NB4 (cell line): ENCODE data around the gene TMEM132E.

Source experiments
- DNase-seq: peaks from one replicate; pipeline ENCODE4 v3.0.0; 2010; ENCODE audit warnings: low read depth
- H3K4me3 ChIP-seq: one replicate; pipeline ENCODE4 v1.5.1; 2011; ENCODE audit warnings: mild to moderate bottlenecking, low read depth, low read length, moderate library complexity
- MAX ChIP-seq: IDR thresholded peaks from 2 replicates; pipeline ENCODE4 v1.6.1; 2011; ENCODE audit warnings: low read depth, low read length
- MYC ChIP-seq: IDR thresholded peaks from 2 replicates; pipeline ENCODE4 v1.6.1; 2011; ENCODE audit warnings: low read depth, low read length
- POLR2A ChIP-seq: IDR thresholded peaks from 2 replicates; pipeline ENCODE4 v1.6.1; 2011; ENCODE audit warnings: mild to moderate bottlenecking; ENCODE audit not compliant: insufficient read length; ENCODE audit errors: extremely low read depth
- TF ChIP-seq, protein P1 (sequence below): IDR thresholded peaks from one replicate; pipeline ENCODE4 v1.5.1; 2012; ENCODE audit warnings: low read depth, low read length

Gene TMEM132E

GRCh38 chr17:34596920-34597319, 17.5 kb downstream of the TMEM132E start:
- H3K4me3 ChIP-seq: no peak overlapping the region
- DNase-seq: no peak
- TF ChIP-seq MAX (no peak), POLR2A (no peak), MYC (no peak)
- TF ChIP-seq, protein P1, sequence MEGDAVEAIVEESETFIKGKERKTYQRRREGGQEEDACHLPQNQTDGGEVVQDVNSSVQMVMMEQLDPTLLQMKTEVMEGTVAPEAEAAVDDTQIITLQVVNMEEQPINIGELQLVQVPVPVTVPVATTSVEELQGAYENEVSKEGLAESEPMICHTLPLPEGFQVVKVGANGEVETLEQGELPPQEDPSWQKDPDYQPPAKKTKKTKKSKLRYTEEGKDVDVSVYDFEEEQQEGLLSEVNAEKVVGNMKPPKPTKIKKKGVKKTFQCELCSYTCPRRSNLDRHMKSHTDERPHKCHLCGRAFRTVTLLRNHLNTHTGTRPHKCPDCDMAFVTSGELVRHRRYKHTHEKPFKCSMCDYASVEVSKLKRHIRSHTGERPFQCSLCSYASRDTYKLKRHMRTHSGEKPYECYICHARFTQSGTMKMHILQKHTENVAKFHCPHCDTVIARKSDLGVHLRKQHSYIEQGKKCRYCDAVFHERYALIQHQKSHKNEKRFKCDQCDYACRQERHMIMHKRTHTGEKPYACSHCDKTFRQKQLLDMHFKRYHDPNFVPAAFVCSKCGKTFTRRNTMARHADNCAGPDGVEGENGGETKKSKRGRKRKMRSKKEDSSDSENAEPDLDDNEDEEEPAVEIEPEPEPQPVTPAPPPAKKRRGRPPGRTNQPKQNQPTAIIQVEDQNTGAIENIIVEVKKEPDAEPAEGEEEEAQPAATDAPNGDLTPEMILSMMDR: no peak

- no peak overlapping the region for H3K4me3 ChIP-seq
- no peak for DNase-seq
- TF ChIP-seq MYC (no peak), MAX (no peak), POLR2A (no peak)
- TF ChIP-seq, protein P1: no peak
Measured at GRCh38 chr17:34598161-34598776, 18.9 kb downstream of the TMEM132E start.

- no peak for DNase-seq
- TF ChIP-seq, protein P1: no peak
- TF ChIP-seq MYC: no peak
- TF ChIP-seq MAX: no peak
Measured at GRCh38 chr17:34601416-34601815, 22.0 kb downstream of the TMEM132E start.

GRCh38 chr17:34603974-34604373, 24.6 kb downstream of the TMEM132E start:
- no peak for DNase-seq
- no peak overlapping the region for H3K4me3 ChIP-seq
- TF ChIP-seq MAX: no peak
- no peak for TF ChIP-seq MYC
- TF ChIP-seq, protein P1: no peak
- TF ChIP-seq POLR2A: no peak

More at GRCh38 chr17:34601416-34601815, 22.0 kb downstream of the TMEM132E start:
- no peak overlapping the region for H3K4me3 ChIP-seq

- H3K4me3 ChIP-seq: no peak overlapping the region
- no peak for TF ChIP-seq MYC
- TF ChIP-seq, protein P1: no peak
- no peak for TF ChIP-seq POLR2A
- no peak for TF ChIP-seq MAX
- DNase-seq: no peak
Measured at GRCh38 chr17:34606763-34607162, 27.4 kb downstream of the TMEM132E start.
